GM21717 (cell line): ENCODE measurements around the gene CIBAR2.
A peak's percentile ranks its signal among the peaks of the same experiment; 100 is the strongest.

Experiments
- ATAC-seq: cut with Tn5 transposase; IDR thresholded peaks from one replicate; pipeline ENCODE4 v1.9.1; 2021; ENCODE audit warnings: mild to moderate bottlenecking, moderate library complexity; ENCODE audit not compliant: unreplicated experiment

Gene CIBAR2

DNA sequence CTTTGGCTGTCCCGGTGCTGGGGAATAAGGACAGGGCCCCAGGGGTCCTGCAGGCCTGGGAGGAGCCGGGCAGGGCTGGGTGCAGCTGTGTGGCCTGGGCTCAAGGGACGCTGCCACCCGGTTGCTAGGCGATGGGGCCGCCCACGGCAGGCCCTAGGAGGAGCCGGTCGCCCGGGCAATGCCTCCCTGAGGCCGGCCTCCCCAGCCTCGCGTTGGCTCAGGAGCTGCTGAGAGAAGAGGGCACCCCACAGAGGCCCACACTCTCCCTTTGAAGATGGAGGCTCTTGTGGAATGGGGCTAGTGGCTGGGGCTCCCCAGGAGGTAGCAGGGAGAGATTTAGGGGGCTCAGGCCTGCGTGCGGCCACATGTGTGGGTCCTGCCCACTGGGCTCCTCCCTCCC is at the start of gene CIBAR2:
Gene CIBAR2 (minus strand): TSS at position 109 of the 400 bp plus-strand sequence. CDS start 120 bp downstream, outside the sequence.
- ATAC-seq = no peak

DNA sequence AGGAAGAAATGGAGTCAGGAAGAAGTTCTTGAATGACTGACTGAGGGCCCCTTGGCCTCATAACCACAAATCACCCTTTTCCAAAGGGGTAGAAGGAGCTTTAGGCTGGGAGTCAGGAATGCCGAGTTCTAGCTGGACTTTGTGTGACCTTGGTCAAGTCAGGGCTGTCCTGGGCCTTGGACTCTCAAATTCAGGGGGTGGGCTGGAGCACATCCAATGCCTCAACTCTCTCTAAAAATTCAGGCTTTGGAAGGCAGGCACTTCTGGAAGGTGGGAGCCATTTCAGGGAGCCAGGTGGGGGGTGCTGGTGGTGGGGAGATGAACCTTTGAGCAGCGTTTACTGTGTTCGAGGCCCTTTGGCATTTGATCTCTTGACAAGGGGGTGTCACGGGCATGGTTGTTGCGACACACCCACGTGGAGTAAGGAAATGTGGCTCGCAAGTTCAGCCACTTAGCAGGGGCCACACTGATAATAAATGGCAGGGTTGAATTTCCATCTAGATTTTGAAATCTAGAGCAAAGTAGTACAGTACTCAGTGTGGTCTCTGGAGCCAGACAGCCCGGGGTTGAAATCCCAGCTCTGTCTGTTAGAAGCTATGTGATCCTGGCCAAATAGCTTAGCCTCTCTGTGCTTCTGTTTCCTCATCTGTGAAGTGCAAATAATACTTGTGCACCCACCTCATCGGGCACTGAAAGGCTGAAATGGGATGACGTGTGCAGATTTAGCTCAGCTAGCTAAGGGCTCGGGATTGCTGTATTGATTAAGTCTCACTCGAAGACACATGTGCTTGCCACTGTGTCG is 47.1 kb upstream of the CIBAR2 start:
- no peak for ATAC-seq

DNA sequence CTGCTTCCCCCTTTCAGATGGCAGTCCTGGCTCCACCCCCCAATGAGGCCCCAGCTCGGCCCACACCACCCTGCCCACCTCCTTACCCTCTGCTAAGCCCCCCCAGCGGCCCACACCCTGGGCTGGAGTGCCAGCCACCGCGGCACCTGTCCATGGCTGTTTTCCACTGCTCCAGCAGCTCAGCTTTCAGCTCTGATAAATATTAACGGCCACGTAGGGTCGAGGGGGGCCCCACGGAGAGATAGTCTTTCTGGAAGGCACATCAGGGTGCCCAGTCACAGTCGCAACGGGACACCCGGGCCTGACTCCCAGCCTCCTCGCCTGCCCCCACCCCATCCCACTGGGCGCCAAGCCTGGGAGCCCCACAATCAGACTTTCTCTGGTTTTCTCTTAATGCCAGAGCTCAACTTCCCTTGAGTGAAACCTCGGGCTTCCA is 46.5 kb upstream of the CIBAR2 start:
- no peak for ATAC-seq

DNA sequence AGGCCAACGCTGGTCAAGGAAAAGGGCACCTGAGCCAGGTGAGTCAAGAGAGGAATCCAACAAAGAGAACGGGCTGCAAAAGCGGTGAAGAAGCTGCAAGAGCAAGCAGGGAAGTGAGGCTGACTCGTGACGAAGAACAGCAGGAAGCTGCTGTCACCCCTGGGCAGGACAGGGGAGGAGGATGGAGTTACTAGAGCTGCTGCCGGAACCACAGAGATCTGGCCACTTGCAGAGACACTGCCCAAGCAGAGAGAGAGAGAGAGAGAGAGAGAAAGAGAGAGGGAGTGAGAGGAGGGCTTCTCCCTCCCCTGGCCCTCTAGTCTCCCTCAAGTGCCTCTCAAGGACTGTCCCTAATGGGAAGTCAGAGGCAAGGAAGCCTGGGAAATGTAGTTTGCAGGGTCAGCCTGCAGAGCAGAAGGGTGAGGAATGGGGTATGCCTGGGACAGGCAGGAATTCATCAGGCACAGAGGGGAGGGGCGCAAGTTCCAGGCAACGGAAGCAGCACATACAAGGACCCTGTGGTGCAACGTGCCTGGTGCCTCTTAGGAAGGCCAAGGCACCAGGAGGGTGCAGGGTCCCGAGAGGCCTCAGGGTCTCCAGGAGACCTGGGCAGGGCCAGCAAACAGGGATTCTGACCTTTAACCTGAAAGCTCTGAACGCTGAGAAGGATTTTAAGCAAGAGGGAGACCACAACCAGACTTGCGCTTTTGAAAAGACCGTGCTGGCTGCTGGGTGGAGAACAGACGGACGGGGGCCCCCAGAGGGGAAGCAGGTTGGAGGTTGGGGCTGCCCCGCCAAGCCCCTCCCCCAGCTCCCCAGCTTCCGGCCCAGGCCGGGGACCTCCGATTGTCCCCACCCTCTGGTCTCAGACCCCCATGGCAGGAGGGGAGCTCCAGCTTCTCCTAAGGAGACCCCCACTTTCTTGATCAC is 45.8 kb upstream of the CIBAR2 start:
- no peak for ATAC-seq

DNA sequence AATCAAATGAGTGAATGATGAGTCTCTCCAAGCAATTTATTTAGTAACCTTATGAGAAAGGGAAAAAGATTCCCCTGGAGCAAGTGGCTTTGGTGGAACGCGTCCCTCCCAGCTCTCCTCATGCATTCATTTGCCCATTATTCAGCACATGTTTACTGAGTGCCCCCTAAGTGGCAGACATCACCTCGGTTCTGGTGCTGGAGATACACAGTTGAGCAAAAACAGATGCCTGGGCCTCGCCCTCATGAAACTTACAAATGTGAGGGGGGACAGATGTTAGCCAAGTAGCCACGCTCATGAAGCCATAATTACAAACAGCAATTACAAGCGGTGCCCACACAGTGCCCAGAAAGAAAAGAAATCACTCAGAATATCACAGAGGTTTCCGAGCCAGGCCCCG is 45.1 kb upstream of the CIBAR2 start:
- ATAC-seq = no peak

DNA sequence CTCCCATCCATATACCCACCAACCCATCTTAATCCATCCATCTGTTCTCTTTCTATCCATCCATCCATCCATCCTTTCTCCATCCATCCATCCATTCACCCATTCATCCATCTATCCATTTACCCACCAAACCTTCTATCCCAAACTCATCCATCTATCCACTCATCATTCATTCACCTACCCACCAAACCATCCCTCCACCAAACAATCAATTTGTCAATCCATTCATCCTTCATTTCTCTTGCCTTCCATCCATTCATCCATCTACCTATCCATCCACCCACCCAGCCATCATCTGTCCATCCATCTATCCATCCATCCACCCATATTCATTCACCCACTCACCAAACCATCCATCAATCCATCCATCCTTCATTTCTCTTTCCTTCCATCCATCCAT is 44.6 kb upstream of the CIBAR2 start:
- ATAC-seq = no peak

DNA sequence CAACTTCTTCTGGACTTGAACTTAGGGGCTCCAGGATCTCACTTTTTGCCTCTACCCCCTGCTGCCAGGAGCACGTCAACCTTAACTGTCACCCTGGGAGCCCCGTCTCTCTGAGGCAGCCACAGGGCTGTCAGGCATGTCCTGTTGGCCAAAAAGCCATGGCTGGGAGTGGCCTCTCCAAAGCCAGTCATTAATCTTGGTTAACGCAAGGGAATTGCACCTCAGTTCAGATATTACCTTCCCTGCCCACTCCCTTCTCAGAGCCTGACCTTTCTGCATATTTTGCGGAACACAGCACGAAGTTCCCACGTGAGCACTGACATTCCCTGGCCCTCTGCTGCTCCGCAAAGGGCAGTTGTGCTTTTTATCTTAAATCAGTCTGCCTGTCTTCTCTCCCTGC is 44.2 kb upstream of the CIBAR2 start:
- ATAC-seq = no peak

DNA sequence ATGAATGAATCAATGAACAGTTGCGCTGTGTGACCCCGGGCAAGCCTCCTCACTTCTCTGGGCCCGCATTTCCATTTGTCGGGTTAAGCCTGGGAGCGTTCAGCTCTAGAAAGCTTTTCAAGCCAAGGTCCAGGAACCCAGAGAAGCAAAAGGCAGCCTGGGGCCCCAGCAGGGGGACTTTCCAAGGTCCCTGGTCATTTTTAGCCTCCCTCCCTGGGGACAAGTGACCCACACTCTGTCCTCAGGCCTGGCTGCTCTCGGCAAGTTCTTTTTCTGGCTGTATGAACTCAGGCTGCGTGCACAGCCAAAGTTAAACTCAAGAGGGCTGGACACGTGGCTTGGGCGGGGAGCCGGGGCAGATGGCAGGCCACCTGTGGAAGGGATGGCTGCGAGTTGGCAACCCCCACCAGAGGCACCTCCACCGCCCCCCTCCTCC is 41.4 kb upstream of the CIBAR2 start:
- ATAC-seq = no peak

DNA sequence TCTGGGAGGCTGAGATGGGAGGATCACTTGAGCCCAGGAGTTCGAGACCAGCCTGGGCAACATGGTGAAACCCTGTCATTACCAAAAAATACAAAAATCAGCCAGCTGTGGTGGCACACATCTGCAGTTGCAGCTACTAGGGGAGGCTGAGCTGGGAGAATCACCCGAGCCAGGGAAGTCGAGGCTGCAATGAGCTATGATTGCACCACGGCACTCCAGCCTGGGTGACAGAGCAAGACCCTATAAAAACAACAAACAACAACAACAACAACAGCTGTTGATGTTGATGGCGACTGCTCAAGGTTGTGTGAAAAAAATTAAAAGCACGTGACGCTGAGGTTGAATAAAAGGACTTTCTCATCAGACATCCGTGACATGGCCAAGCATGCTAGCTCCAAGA is 40.8 kb upstream of the CIBAR2 start:
- ATAC-seq = no peak

DNA sequence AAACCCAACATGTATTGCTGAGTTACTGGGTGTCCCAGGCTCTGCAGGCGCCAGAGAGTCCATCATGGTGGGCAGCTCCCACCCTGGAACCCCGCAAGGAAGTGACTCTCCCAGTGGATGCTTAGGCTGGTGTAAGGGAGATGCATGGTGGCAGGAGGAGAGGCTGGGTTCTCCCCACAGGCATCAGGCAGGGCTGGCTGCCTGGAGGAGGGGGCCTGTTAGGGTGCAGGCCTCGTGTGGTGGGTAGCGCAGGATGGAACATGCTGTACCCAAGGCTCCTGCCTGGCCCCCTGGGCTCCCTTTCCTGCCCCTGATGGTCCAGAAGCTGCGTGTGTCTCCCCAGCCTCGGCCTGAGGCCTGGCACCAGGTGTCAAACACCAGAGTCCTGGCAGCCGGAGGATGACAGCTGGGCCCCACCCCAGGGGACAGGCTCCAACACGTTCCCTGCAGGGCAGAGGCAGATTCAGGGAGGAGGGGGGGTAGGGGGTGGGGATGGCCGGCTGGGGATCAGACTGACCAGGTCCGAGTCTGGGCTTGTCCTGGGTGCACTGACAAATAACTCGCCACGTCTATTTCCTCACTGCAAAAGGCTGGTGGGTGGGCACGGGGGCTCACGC is 40.2 kb upstream of the CIBAR2 start:
- peak; percentile 18 for ATAC-seq

DNA sequence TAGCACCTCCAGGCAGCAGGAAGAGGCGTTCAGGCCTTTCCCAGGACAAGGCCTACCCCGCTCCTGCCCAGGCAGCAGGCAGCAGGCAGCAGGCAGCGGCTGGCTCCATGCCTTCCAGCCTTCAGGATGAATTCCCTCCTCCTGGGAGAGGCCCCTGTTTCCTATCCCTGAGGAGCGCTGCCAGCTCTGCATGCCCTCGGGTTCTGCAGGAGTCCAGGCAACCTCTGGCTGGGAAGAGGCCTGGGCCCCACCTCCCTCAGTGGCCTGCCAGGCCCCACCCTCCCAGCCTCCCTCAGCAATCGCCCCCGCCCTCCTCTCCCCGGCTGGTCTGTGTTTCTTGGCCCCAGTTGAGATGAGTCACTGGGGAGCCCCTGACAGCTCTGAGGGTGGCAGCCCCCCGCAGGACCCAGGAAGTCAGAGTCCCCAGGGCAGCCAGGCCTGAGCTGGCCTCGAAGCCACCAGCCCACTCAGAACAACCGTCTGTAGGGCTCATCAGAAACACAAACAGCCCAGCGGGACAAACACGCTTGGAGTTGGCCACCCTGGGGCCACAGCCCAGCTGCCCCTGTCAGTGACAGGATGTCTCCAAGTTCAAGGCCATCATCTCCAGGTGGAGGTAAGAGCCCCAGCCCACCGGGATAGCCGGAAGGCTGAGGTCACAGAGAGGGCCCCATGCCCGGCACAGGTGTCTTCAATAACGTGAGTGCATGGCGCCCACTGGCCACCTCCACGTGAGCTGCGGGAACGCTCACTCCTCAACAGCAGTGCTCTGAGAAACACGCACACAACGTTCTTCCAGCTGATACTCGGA is 39.5 kb upstream of the CIBAR2 start:
- peak; percentile 57 for ATAC-seq

DNA sequence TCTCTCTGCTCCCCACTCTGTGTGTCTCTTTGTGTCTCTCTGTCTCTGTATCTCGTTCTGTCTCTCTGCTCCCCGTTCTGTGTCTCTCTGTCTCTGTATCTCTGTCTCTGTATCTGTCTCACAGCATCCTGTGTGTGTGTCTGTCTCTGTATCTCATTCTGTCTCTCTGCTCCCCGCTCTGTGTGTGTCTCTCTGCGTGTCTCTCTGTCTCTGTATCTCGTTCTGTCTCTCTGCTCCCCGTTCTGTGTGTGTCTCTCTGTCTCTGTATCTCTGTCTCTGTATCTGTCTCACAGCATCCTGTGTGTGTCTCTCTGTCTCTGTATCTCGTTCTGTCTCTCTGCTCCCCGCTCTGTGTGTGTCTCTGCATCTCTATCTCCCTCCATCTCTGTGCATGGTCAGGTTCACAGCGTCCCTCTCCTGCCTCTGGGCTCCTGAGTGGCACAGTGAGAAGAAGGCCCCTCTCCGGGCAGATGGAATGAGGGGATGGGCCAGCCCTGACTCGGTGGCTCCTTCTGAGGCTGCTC is 38.9 kb upstream of the CIBAR2 start:
- no peak for ATAC-seq

DNA sequence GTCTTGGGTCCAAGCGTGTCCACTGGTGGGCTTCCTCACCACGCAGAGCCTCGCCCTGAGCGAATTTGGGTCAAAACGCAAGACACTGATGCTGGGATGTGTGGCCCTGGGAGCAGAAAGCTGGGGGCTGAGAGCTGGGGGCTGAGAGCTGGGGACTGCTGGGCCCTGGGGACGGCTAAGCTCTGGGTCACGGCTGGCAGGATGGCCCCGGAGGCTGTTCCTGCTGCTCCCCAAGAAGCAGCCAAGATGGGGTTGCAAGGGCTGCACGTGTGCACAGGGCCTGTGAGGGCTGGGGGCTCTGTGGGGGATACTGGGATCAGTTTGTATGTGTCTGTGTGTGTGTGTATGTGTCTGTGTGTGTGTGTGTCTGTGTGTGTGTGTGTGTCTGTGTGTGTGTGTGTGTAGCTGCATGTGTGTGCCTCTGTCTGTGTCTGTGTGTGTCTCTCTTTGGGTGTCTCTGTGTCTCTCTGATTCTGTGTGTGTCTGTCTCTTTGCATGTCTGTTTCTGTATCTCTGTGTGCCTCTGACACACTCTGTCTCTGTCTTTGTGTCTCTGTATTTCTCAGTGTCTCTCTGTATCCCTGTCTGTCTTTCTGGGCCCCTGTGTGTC is 38.2 kb upstream of the CIBAR2 start:
- ATAC-seq = no peak

DNA sequence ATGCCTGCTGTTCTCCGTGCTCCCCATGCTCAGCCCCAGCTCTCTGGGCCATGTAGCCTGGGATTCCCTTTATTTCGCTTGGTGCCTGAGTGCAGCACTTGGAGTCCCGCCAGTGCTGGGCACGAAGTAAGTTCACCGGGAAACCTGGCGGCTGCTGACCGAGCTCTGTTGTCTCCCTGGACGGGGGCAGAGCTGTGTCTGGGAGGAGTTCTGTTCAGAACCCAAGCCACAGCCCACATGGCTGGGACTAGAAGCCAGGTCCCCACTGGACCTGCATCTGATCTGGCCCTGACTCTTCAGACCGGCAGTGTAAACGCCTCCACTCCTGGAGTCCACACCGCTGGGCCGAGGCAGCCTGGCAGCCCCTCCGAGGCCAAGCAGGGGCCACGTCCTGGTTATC is 37.5 kb upstream of the CIBAR2 start:
- ATAC-seq = no peak

DNA sequence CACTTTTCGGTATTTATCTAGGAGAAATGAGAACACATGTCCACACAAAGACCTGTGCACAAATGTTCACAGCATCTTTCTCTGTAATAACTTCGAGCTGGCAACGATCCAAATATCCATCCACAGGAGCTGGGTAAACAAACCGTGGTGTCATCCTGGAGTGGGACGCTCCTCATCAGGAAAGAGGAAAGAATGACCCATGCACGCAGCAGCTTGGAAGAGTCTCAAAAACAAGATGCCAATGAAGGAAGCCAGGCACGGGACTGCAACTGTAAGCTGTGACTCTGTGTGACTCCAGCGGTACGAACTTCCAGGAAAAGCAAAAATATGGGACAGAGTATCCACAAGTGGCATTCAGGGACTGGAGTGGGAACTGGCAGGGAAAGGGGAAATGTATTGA is 36.7 kb upstream of the CIBAR2 start:
- ATAC-seq = no peak

DNA sequence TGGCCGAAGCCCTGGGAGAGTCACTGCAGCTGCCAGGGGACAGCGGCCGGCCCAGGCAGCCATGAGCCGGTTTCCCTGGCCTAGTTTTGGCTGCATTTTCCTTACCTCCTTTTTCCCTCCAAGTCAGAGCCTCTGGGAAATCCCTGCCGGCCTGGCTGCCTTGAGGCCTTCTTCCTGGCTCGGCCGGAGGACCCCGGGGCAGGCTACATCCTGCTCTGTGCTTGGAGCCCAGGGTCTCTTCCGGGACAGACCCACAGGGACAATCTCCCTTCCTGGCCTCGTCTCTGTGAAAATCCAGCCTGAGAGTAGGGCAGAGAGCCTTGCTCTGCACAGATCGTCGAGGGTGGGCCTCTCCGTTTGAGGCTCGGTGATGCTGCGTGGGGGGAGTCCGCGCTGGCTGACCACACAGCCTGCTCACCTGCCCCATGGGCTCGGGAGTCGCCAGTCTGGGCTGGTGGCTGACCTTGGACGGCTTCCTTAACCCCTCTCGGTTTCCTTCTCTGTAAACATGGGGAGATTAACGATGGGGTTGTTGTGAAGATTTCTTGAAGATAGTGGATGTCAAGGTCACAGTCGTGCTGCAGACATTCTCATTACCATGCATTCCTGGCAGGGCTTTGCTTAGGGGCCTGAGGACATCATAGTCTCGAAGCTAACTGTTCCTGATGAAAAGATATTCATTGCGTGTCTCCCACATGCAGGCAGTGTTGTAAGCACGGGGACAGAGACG is 34.8 kb upstream of the CIBAR2 start:
- ATAC-seq = no peak

DNA sequence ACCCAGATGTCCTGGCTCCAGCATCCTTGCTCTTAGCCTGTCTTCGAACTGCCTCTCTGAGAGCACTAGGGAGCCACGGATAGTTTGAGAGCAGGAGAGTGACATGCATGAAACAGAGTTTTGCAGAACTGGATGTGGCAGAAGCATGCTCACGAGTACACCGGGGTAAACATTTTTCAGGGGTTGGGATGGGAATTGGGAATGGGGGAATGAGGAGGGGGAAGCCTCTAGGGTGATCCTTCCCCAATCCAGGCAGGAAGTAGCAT is 34.2 kb upstream of the CIBAR2 start:
- no peak for ATAC-seq

DNA sequence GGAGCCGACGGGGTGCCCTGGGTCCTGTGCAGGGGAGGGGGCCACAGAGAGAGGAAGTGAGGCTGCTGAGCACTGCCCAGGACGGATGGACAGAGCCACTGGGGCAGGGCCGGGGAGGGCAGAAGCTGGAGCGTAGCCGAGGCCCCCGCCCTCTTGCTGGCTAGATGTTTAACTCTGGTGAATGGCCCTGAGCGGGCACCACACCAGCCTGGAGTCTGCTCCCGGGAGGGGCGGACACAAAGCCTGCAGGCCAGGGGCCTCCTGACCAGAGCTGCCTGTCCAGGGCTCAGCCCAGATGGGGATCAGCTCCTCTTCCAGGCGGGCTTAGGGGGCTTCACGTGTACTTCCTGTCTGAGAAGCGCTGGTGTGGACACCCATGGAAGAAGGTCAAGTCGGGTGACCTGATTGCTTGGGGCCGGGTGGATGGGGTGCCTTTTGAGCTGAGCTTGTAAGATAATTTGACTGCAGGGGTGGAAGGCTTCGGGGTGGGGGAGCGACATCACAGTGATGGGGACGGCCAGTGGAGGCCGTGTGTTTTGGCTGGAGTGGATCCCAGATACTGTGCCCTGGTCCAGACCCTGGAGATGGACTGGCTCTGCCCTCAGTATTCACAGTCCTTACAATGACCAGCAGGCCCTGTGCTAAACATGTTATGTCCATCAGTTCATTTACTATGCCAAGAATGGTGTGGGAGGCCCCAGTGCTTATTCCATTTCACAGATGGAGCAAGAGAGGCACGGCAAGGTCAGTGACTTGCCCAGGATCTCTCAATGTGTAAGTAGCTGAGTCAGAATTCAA is 33.7 kb upstream of the CIBAR2 start:
- no peak for ATAC-seq

DNA sequence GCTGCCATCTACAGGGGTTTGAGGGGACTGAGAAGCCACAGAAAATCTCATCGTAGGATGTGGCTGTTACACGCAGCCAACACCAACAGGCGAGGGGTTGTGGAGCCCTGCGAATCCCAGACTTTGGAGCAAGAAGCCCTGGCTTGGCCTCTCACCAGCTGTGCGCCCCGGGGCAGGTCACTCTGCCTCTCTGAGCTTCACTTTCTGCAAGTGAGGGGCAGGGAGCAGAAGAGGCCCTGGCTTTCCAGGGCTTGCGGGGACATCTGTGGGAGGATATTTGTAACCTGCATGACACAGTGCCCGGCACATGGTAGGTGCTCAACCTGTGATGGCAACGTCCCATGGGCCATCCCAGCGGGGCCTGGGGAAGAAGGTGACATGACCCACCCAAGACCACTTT is 32.9 kb upstream of the CIBAR2 start:
- no peak for ATAC-seq
